ENCODE measurements around the gene RBM41.
"Not testable (repeated sequence)": the region's sequence is repeated elsewhere in the genome, so short reads cannot be mapped to it uniquely, and the experiment has no call there.

Gene RBM41

DNA sequence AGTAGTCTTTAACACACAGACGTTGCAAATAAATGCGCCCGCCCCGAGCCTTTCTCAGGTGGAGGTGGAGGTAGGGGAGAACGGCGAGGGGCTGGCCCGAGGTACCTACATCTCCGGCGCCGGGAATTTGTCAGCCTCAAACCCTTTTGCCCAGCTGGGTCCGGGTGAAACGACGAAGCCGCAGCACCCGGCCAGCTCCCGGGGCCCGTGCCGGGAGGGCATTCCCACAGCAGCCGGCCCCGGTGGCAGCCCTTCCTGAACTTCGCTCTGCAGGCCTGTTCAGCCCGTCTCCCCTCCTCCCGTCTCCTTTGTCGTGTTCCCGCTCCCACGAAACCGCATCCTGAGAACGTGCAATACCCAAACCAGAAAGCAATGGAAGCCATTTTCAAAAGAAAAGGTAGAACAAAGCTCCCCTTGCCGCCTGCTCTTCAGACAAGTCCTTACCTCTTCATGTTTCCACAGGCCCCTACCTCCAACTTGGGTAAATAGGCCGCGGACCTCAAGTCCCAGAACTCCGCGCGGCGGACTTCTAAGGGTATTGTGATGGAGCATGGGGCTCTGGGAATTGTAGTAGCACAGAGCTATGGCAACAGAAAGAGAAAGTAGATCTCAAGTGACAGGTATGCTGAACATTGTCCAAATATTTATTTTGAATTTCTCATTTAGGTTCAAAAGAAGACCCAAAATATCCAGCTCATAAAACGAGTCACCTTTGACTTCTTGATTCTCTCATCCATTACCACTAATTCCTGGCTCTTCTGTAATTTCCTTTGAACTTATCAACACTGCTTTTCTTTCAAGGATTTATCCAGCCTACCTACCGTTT is at the start of gene RBM41:
RBM41 (minus strand) TSS at position 501 of the 826 bp plus-strand sequence; CDS start at position 452, 49 bp downstream.
- peak; percentile 73 for DNase-seq

DNA sequence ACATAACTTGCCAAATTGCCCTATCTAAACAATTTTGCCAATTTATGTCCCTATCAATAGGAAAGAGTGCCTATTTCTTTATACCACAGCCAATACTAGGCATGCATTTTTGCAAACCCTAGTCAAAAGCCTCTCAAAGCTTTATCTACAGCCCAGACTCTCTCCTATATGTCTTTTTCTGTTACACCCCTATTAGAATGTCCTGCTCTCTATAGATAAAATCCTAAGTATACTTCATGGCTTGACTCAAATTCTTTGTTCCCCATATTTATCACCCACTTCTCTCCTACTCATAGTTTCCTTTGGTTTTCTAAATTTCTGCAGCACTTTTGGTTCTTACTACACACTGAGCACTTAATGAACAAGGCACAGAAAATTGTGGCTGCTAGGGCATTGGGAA is 49.6 kb upstream of the RBM41 start:
- DNase-seq: no peak

DNA sequence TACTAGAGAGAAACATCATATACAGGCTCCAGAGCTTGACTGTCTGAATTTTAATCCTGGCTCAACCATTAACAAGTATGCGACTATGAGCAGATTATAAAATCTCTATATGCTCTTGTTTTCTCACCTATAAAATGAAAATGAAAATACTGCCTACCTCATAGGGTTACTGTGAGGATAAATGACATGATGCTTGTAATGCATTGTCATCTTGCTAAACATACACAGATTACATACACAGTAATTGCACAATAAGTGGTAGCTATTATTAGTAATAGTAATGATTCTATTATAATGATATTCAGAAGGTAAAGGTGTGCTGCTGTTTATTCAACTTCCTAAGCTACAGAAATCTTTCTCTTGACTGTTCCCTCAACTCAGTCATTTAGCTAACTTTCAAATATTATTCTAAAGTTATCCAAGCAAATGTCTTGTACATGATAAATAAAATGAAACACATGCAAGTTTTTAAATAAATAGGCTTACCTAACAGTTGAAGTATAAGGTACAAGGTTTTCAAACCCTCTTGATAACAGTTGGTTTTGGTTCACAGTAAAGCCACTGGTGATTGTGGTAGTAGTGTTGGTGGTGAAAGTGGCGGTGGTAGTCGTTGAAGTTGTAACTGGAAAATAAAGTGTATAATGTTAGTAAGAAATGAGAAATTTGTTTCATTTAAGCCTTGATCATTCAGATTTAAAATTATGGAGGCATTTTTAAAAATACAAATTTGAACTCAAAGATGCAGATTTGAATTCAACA is 48.7 kb upstream of the RBM41 start:
- DNase-seq: no peak

DNA sequence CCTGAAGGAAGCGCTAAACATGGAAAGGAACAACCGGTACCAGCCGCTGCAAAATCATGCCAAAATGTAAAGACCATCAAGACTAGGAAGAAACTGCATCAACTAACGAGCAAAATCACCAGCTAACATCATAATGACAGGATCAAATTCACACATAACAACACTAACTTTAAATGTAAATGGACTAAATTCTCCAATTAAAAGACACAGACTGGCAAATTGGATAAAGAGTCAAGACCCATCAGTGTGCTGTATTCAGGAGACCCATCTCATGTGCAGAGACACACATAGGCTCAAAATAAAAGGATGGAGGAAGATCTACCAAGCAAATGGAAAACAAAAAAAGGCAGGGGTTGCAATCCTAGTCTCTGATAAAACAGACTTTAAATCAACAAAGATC is 39.0 kb upstream of the RBM41 start:
- DNase-seq: not testable (repeated sequence)

DNA sequence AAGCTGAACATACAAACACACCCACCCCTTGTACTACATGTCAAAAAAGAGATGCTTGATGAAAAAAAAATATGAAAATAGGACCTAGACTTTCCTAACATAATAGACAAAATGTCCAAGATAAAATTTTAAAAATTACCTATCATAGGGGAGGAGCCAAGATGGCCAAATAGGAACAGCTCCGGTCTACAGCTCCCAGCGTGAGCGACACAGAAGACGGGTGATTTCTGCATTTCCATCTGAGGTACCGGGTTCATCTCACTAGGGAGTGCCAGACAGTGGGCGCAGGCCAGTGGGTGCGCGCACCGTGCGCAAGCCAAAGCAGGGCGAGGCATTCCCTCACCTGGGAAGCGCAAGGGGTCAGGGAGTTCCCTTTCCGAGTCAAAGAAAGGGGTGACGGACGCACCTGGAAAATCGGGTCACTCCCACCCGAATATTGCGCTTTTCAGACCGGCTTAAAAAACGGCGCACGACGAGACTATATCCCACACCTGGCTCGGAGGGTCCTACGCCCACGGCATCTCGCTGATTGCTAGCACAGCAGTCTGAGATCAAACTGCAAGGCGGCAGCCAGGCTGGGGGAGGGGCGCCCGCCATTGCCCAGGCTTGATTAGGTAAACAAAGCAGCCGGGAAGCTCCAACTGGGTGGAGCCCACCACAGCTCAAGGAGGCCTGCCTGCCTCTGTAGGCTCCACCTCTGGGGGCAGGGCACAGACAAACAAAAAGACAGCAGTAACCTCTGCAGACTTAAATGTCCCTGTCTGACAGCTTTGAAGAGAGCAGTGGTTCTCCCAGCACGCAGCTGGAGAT is 37.2 kb upstream of the RBM41 start:
- not testable (repeated sequence) for DNase-seq

DNA sequence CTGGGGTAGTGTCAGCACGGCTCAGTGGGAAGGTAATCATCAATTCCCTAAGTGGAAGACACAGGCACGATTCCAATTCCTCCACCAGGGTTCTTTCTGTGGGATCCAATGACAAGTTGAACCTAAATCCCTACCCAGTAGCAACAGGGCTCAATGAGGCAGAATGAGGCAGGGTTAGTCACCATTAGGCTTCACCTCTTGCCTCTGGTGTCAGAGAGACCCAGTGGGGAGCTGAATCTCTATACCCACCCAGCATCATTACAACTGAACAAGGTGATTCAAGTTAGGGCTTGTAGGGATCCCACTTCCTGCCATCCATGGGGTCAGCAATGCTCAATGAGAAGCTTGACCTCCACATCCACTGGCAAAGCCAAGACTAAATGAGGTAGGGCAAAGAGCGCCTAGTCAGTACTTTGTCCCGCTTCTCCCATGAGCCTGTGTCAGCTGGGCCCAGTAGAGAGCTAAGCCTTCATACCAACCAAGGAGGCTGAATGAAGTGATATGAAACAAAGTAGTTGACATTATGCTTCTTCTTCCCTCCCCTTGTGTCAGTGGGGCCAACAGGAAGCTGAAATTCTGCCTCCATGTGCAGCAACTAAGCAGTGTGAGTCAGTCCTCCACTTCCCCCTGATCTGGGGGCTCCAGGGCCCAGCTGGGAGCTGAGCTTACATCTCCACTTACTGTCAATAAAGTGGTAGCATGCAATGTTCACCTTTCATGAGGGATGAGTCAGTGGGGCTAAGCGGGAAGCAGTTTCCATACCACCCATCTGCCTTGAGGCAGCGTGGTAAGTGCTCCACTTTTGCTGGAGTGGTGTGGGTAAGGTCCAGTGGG is 36.4 kb upstream of the RBM41 start:
- no peak for DNase-seq

DNA sequence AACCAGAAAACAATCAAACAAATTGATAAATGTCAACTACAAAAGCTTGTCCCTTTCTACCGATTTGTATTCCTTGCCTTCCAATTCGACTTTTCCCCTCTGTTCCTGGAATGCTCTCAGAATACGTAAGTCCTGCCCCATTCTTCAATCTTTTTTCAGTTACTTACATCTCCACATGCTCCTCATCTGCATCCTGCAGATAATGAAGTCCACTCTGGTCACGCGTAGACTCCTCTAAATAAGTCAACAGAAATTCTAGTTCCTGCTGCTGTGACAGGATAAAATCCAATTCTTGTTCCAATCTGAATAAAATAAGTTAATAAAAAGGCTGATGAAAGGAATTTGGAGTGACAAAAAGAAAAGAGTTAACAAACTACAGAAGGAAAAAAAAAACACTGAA is 34.4 kb upstream of the RBM41 start:
- DNase-seq: no peak

DNA sequence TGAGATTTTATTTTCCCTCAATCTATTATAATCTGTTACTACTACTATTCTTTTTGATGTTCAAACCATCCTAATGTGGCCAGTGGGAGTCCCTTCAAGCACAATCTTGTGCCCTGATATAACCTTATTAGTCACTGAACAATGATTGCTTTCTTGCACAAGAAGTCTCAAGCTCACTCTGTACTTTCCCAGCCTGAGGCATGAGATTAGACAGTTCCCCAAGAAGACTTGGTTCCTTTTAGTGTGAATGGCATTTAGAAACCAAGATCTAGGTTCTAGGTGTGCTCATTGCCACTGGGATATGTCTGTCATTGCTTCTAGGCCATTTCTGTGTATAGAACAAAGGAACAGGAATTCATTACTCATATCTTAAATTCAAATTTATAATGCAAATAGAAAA is 28.0 kb upstream of the RBM41 start:
- no peak for DNase-seq

DNA sequence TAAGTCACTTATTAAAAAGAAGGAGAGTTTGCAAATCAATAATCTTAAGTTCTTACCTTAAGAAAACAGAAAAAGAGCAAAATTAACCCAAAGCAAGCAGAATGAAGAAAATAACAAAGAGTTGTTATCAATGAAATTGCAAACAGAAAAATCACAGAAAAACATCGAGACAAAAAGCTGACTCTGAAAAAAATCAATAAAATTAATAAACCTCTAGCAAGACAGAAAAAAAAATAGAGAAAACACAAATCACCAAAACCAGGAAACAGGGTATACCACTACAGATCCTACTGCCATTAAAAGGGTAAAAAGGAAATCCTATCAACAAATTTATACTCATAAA is 17.3 kb upstream of the RBM41 start:
- DNase-seq: no peak

DNA sequence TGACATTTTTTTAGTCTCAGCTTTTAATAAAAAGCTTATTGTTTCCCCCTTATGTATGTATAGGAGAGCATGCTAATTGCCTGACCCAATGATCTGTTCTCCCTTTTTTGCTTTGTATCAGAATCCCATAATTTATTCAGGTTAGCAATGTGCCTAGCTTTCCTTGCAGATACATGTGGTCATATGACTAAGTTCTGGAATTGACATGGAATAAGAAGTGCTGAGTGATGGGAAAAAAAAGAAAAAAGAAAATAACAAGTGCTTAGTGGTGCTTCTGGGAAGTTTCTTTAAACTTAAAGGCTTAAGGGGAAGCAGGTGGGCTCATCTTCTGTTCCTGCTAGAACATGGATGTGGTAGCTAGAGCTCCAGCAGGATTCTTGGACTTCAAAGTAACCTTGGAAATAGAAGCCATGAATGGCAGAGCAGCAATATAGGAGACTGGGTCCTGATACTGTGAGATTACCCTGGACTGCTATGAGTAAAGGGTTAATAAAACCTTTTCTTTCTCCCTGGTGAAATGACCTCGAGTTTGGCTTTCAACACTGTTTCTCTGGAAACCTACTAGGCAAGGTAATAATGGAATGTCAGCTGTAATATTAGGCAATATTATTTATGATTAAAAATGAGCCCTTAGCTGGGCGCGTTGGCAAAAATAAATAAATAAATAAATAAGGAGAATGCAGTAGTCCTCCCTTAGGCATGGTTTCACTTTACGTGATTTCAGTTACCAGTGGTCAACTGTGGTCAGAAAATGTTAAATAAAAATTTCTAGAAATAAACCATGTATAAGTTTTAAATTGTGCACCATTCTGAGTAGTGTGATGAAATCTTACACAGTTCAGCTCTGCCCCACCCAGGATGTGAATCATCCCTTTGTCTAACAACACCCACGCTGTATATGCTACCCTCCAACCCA is 16.7 kb upstream of the RBM41 start:
- no peak for DNase-seq

DNA sequence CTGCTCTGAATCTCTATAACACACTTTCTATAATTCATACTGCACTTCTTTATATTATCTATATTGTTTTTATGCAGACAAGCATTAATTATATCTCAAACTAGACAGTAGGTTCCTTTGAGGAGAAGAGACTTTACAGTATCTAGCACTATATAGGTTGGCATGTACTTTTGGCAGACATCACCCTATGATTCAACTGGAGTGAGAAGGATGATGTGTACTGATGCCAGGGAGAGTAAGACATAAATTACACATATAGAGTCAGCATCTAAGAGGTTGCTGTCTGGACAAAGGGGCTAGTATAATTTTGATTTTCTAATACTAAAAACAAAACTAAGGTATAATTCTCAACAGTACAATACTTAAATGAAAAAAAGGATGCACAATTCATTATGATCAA is 5.1 kb upstream of the RBM41 start:
- no peak for DNase-seq

DNA sequence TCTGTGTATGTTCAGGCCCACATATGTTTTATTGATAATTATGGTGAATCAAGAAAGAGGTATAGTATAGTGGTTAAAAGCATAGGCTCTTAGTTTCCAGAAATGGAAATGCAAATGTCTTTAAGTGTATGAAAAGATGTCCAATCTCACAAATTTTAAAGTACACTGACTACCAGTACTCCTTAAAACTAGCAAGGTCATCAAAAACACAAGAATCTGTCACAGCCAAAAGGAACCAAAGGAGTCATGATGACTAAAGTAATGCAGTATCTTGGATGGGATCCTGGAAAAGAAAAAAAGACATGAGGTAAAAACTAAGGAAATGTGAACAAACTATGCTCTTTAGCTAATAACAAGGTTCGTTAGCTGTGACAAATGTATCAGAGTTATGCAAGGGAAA is 661 bp upstream of the RBM41 start:
- DNase-seq: no peak

DNA sequence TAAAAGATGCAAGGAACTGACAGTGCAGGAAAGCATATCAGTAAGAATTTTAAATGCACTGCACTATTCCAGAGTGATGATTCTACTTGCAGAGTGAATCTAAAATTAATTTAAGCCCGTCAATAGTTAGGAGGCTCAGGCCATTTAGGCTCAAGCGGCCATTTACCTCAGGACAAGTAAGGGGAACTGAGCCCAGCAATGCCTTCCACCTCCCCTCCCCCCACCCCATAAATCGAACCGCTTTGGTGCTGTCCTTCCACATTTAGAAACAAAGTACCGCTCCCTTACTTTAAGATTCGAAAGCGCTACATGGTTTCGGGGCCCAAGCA is 665 bp downstream of the RBM41 start:
- no peak for DNase-seq

DNA sequence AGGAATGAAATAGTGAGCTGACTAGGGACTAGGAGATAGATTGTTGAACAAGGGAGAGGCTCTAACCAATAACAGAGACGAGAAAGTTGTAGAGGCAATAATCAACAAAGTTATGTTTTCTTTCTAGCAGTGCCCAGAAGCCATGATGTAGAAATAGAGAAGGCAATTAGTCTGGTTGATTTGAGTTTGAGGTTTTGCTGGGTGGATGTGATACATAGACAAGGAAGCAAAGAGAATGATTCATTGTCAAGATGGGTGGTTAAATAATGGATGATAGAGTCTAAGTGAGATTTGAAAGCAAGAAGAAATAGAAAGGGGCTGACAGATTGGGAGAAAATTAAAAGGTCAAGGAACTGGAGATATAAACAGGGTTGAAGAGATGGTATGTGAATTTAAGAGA is 11.2 kb downstream of the RBM41 start:
- no peak for DNase-seq

DNA sequence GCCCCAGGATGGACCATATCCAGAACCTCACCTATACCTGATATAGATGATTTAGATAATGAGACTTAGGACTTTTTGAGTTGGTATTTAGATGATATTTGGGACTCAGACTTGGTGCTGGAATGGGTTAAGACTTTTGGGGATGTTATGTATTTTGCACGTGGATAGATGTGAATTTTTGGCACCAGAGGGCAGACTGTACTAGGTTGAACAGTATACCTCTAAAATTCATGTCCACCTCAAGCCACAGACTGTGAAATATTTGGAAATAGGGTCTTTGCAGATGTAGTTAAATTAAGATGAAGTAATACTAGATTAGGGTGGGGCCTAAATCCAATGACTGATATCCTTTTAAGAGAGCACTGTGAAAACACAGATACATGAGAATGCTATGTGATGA is 15.6 kb downstream of the RBM41 start:
- DNase-seq: no peak

DNA sequence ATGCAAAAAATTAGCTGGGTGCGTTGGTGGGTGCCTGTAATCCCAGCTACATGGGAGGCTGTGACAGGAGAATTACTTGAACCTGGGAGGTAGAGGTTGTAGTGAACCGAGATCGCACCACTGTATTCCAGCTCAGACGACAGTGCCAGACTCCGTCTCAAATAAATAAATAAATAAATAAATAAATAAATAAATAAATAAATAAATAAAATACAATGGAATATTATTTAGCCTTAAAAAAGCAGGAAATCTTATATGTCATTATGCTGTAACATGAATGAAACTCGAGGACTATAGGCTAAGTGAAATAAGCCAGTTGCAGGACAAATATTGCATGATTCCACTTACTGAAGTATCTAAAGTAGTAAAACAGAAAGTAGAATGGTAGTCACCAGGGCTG is 42.5 kb downstream of the RBM41 start:
- no peak for DNase-seq

DNA sequence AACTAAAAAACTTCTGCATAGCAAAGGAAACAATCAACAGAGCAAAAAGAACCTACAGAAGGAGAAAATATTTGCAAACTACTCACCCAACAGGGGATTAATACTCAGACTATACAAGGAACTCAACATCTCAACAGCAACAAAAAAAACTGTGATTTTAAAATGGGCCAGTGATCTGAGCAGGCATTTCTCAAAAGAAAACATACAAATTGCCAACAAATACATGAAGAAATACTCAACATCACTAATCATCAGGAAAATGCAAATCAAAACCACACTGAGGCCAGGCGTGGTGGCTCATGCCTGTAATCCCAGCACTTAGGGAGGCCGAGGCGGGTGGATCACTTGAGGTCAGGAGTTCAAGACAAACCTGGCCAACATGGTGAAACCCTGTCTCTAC is 60.9 kb downstream of the RBM41 start:
- DNase-seq: not testable (repeated sequence)

DNA sequence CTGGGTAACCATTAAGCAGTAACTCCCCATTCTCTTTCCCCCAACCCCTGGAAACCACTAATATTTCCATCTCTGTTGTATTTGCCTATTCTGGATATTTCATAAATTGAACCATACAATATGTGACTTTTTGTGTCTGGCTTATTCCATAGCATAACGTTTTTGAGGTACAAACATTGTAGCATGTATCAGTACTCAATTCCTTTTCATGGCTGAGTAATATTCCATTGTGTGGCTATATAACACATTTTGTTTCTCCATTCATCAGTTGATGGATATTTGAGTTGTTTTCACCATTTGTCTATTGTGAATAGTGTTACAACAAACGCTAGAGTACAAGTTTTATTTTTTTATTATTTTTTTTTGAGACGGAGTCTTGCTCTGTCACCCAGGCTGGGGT is 63.6 kb downstream of the RBM41 start:
- no peak for DNase-seq

DNA sequence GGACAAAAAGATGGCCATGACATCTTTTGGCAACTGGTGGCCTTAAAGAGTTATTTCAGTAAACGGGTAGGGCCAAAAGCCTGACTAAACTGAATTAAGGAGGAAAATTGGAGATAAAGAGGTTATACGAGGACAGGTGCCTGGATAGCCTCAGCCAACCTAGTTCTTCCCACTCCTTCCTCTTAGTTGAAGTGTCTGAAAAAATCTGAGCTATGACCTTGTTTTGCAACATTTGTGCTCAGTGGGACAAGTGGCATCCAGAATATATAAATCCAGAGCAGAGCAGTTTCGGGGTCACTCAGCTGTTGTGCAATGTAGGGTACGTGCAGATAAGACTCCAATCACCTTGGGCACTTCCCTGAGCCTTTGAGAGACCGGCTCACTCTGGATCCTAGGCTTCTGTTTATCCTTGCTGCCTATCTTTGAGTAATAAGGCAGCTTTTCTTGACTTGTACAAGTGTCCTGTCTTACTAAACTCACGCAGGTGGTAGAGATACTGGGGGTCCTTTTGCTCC is 68.4 kb downstream of the RBM41 start:
- no peak for DNase-seq

DNA sequence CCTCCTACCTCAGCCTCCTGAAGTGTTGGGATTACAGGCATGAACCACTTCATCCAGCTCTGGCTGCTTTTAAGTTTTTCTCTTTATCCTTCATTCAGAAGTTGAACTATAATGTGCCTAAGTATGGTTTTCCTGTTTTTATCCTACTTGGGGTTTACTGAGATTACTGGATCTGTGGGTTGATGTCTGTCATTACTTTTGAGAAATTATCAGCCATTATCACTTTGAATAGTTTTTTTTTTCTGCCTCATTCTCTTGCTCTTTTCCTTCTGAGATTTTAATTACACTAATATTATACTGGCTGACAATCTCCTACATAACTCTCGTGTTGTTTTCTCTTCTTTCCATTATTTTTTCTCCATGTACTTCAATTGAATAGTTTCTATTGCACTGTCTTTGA is 71.0 kb downstream of the RBM41 start:
- no peak for DNase-seq

DNA sequence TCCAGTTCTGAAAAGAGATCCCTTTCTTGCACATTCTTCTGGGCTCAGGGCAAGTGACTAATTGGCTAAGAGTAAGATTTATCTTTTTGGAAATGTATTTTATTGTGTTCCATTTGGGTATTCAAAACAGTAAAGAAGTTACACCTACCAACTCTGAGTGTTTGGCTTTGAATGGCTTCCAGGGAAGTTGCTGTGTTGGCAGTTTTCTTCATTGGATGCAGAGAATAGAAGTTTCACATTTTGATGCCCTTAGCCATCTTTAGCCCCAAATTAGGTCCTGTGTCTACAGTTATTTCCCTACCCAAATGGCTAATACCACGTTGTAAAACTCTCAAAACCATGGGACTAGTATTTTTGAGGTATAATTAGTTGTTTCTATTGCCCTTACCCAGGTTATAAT is 88.9 kb downstream of the RBM41 start:
- DNase-seq: no peak

DNA sequence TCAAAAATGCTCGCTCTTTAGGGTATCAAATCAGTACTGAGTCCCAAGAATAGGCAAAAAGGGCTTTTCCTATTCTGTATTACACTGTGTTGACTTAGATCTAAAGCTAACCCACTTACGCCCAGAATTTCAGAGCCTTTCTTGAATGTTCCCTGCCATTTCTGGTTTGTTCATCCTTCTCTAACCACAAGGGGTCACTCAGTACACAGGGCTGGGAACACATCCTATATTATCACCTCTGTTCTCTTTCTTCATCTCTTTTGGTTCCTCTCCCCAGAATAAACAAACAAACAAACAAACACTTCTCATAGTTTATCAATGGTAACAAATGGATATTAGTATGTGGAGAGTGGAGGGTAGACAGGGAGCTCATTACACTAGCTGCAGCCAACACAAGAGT is 93.1 kb downstream of the RBM41 start:
- DNase-seq: no peak

Measured in CD4-positive, alpha-beta T cell treated with Interferon gamma for 1 hour (primary cell).